ENCODE data around the gene UGP2.
A peak's percentile ranks its signal among the peaks of the same experiment; 100 is the strongest.
"Not testable (repeated sequence)": the region's sequence is repeated elsewhere in the genome, so short reads cannot be mapped to it uniquely, and the experiment has no call there.

UGP2 gene

DNA sequence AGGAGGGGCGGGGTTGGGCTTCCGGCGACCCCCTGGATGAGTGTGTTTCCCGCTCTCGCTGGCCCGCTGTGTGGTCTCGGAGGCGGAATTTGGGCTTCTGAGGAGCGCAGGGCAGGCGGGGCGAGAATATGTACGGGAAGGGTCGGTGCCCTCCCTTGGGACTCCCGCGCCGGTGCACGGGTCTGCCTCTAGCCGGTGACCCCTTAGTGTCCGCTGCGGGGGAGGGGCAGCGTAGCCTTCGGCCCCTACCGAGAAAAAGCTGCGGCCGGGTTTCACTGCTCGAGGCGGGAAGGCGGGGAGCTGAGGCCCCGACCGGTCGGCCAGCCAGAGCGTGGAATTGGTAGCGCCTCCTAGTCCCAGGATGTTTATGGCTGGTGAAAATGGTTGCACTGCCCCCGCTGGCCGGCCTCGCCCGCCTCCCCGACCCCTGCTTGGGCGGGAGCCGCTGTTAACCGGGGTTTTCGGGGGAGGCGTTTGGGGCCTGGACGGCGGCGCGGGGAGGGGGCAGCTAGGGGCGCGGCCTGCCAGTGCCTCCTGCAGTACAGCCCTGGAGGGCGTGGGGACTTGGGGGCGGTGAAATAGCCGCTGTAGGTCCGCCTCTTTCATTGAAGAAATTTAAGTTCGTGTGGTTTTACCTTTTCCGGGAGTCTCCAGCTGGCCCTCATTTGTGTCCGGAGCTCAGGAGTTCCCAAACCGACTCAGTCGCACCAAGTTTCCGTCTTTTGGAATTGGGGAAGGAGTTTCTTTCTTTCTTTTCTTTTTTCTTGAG lies at the start of gene UGP2:
Gene UGP2 (plus strand): TSS at position 643 of the 769 bp plus-strand sequence. CDS start 290 bp downstream, outside the sequence.
- peak; percentile 72 for DNase-seq

GRCh38 chr2:63792530-63792929 lies 49.2 kb upstream of the UGP2 start:
- no peak for DNase-seq

- no peak for DNase-seq
Observed at GRCh38 chr2:63796366-63796765, 45.3 kb upstream of the UGP2 start.

DNA sequence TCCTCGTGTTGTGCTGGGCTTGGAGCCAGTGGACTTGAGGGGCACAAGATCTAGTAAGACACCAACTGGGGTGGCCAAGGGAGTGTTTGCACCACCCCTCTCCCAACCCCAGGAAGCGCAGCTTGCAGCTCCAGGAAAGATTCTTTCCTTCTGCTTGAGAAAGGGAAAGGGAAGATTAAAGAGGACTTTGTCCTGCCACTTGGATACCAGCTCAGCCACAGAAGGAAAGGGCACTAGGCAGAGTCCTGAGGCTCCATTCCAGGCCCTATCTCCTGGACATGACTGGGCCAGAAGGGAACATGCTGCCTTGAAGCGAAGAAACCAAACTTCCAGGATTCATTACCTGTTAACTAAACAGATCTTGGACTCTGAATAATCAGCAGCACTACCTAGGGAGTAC lies 44.9 kb upstream of the UGP2 start:
- no peak for DNase-seq

GRCh38 chr2:63801455-63801854 lies 40.2 kb upstream of the UGP2 start:
- DNase-seq = no peak

DNA sequence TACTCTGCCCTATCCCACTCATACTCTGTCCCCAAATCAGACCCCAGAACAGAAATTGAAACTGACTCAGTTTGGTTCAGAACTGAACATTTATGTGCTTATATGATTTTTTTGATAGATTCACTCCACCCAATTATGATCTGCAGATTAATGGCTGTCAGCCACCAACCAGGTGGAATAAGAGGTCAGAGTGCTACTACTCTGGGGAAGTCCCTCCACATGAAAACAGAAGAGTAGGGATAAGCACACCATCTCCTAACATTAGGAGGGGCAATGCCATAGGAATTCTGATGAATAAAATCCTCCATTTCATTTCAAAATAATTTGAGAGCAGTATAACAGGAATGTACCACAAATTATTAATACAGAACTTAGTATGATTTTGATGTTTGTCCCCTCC lies 36.3 kb upstream of the UGP2 start:
- no peak for DNase-seq

DNA sequence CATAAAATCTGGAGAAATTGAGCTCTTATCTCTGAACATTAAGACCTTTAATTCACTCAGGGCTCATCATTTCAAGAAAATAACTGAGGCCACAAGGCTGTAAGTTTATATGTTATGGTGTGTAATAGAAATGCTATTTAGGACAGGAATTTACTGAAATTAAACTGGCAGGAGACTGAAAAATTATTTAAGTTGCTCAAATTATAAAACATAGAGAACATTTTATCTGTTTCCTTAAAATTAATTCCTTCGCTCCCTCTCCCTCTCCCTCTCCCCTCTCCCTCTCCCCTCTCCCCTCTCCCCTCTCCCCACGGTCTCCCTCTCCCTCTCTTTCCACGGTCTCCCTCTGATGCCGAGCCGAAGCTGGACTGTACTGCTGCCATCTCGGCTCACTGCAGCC lies 33.7 kb upstream of the UGP2 start:
- DNase-seq = not testable (repeated sequence)

DNA sequence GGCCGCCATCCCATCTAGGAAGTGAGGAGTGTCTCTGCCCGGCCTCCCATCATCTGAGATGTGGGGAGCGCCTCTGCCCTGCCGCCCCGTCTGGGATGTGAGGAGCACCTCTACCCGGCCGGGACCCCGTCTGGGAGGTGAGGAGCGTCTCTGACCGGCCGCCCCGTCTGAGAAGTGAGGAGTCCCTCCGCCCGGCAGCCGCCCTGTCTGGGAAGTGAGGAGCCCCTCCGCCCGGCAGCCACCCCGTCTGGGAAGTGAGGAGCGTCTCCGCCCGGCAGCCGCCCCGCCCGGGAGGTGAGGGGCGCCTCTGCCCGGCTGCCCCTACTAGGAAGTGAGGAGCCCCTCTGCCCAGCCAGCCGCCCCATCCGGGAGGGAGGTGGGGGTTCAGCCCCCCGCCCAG lies 32.8 kb upstream of the UGP2 start:
- not testable (repeated sequence) for DNase-seq

DNA sequence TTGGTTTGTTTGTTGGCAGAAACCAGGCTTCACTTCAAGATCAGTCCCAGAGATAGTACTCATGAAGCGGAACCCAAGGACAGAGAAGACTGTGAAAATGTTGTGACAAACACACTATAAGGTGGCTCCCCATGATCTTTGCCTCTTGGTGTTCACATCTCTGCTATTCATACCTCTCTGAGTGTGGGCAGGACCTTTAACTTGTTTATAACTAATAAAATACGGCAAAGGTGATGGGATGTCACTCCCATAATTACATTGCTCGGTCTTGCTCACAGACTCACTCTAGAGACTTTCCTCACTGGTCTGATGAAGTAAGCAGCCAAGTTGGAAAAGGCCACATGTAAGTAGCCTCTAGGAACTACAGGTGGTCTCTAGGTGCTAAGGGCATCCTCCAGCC lies 30.6 kb upstream of the UGP2 start:
- no peak for DNase-seq

DNA sequence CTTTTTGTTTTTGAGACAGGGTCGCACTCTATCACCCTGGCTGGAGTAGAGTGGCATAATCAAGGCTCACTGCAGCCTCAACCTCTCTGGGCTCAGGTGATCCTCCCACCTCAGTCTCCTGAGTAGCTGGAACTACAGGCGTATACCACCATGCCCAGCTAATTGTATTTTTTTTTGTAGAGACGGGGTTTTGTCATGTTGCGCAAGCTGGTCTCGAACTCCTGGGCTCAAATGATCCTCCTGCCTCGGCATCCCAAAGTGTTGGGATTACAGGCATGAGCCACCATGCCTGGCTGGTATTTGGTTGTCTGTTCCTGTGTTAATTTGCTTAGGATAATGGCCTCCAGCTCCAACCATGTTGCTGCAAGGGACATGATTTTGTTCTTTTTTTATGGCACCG lies 29.8 kb upstream of the UGP2 start:
- not testable (repeated sequence) for DNase-seq

- no peak for DNase-seq
Observed at GRCh38 chr2:63814114-63814513, 27.6 kb upstream of the UGP2 start.

DNA sequence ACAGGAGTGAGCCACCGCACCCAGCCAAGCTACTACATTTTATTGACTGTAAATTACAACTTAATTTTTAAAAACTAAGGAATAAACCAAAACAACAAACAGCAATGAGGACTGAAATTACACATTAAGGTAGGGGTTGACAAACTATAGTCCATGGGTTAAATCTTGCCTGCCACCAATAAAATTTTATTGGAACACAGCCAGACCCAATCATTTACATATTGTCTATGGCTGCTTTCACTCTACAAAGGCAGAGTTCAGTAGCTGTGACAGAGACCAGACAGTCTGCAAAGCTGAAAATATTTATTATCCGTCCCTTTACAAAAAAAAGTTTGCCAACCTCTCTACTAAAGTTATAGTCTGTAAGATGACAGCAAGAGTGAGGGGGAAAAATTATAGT lies 24.3 kb upstream of the UGP2 start:
- DNase-seq = no peak

GRCh38 chr2:63818271-63818670 lies 23.4 kb upstream of the UGP2 start:
- DNase-seq = no peak

DNA sequence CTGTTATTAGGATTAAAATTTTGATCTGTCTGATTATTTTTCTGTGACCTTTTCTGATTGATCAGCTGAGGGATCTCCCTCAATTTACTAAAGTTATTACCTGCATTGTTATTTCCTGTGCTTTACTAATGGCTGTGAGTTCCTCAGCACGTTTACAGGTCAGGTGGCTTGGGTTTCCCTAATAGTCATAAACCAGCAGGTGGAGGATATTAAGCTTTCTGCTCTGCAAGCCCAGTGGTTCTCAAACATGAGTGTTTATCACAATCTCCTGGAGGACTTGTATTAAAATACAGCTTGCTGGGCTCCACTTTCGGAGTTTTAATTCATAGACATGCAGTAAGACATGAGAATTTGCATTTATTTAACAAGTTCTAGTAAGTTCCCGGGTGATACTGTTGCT lies 22.4 kb upstream of the UGP2 start:
- no peak for DNase-seq

- no peak for DNase-seq
Observed at GRCh38 chr2:63819765-63820717, 21.7 kb upstream of the UGP2 start.

- no peak for DNase-seq
Observed at GRCh38 chr2:63820969-63821368, 20.7 kb upstream of the UGP2 start.

- DNase-seq = no peak
Observed at GRCh38 chr2:63821396-63821795, 20.3 kb upstream of the UGP2 start.

DNA sequence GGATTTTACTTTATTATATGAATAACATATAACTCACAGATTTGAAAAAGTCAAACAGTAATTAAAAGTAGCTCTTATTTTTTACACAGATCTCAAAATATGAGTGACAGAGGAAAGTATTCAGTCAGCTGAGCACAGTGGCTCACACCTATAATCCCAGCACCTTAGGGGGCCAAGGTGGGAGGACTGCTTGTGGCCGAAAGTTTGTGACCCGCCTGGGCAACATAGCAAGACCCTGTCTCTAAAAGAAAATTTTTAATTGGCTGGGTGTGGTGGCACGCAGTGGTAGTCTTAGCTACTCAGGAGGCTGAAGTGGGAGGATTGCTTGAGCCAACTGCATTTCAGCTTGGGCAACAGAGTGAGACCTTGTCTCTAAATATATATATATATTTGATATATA lies 19.2 kb upstream of the UGP2 start:
- DNase-seq = no peak

GRCh38 chr2:63827749-63828148 lies 13.9 kb upstream of the UGP2 start:
- no peak for DNase-seq

DNA sequence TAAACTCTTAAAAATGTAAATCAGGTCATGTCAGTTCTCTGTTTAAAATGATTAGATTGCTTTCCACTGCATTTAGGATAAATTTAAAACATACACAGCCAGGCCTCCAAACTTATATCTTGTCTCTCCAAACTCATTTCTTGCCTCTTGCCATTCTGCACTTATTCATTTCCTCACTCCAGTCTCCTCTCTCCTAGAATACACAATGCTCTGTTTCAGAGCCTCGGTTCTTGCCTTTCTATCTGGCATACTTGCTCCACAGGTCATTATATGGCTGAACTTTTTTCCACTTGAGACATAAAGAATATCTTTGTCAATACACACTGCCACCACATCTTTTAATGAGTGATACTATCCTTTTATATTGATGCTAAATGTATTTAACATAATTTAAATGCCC lies 10.5 kb upstream of the UGP2 start:
- no peak for DNase-seq

- no peak for DNase-seq
Observed at GRCh38 chr2:63834401-63834800, 7.3 kb upstream of the UGP2 start.

DNA sequence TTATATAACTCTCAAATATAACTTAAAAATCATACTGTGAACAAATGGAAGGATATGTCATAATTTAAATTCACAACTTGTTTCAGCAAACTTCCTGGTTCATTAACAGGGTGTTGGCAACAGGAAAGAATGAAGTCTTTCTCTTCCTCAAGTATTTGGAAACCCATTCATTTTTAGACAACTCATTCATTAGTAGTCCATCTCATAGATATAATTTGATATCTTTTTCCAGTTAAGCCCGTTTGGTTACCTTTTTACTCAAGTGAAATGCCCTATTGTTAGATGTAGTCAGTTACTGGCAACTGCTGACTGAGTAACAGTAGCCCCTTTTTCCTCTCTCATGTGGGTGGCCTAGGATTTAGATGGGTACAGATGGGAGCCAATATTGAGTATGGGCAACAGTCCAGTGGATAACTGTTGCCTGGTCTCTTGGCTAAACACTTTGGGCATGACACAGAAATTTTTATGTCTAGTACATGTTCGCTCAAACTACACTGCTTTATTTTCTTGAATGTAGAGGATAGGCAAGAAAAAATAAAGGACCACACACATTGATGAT lies 4.6 kb upstream of the UGP2 start:
- no peak for DNase-seq

GRCh38 chr2:63840081-63840784 lies 1.5 kb upstream of the UGP2 start:
- DNase-seq = no peak
